ENCODE results near the gene LCOR.
"Not testable (repeated sequence)": the region's sequence is repeated elsewhere in the genome, so short reads cannot be mapped to it uniquely, and the experiment has no call there.

Gene LCOR

GRCh38 chr10:97025613-97026242, 193.6 kb downstream of the LCOR start:
- no peaks in the 10 kb centered on the region for H3K9me3 Mint-ChIP-seq
- no peaks in the 10 kb centered on the region for H3K27me3 Mint-ChIP-seq
- no peaks in the 10 kb centered on the region for H3K36me3 Mint-ChIP-seq
- H3K4me1 Mint-ChIP-seq = no peaks in the 10 kb centered on the region
- no peak overlapping the region for H3K4me3 Mint-ChIP-seq
- H3K27ac Mint-ChIP-seq = no peak overlapping the region

- Mint-ChIP-seq H3K4me3 (no peak overlapping the region), H3K27me3 (no peaks in the 10 kb centered on the region)
Measured at GRCh38 chr10:97028126-97028831, 196.2 kb downstream of the LCOR start.

GRCh38 chr10:97028832-97029178, 196.7 kb downstream of the LCOR start:
- H3K27ac Mint-ChIP-seq = no peak overlapping the region
- H3K9me3 Mint-ChIP-seq = no peaks in the 10 kb centered on the region
- no peaks in the 10 kb centered on the region for H3K4me1 Mint-ChIP-seq
- no peak overlapping the region for H3K4me3 Mint-ChIP-seq
- no peaks in the 10 kb centered on the region for H3K36me3 Mint-ChIP-seq
- peaks cover 1% of the 10 kb centered on the region for H3K27me3 Mint-ChIP-seq

More at GRCh38 chr10:97028126-97028831, 196.2 kb downstream of the LCOR start:
- Mint-ChIP-seq H3K9me3 (no peaks in the 10 kb centered on the region), H3K4me1 (no peaks in the 10 kb centered on the region), H3K36me3 (no peaks in the 10 kb centered on the region), H3K27ac (no peak overlapping the region)

DNA sequence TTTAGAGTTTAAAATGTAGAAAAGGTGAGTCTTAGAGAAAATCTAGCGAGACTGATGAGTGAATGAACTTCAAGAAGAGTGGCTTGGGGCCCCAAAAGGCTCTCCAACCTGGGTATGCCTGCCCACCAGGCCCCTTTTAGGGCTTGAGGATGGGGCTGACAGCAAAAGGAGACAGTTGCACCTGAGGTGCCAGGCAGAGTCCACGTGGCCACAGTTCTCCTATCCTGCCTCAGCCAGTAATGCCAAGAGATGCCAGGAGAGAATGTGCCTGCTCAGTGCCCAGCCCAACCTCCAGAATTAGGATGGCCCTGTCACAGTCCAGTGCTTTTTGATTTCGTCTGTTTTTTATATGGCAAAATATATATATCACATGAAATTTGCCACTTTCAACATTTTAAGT, 197.2 kb downstream of the LCOR start:
- H3K27ac Mint-ChIP-seq = no peak overlapping the region
- no peaks in the 10 kb centered on the region for H3K36me3 Mint-ChIP-seq
- H3K4me3 Mint-ChIP-seq = no peak overlapping the region
- H3K4me1 Mint-ChIP-seq = no peaks in the 10 kb centered on the region
- peaks cover 1% of the 10 kb centered on the region for H3K27me3 Mint-ChIP-seq
- H3K9me3 Mint-ChIP-seq = no peaks in the 10 kb centered on the region

- Mint-ChIP-seq H3K4me1 (no peaks in the 10 kb centered on the region), H3K27me3 (peaks cover 1% of the 10 kb centered on the region), H3K36me3 (no peaks in the 10 kb centered on the region), H3K4me3 (no peak overlapping the region), H3K9me3 (no peaks in the 10 kb centered on the region), H3K27ac (no peak overlapping the region)
Measured at GRCh38 chr10:97030894-97031293, 198.8 kb downstream of the LCOR start.

DNA sequence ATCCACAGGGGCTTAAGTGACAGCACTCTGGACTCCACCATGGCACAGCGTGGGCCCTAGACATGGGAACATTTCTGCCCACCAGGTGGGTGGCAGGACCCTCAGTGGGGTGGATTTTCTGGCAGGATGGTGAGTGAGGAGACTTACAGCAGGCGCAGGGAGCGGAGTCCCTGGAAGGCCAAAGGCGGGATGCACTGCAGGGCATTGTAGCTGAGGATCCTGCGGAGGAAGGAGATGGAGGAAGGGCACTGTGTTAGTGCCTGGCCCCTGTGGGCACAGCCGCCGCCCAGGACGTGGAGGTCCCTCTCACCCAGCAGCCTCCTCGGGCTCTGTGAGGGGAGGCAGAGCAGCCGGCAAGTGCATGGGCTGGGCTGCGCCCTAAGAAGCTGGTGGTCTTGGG, 199.4 kb downstream of the LCOR start:
- Mint-ChIP-seq H3K36me3 (no peaks in the 10 kb centered on the region), H3K9me3 (no peaks in the 10 kb centered on the region), H3K4me3 (no peak overlapping the region), H3K27me3 (peaks cover 3% of the 10 kb centered on the region), H3K27ac (no peak overlapping the region), H3K4me1 (peaks cover under 1% of the 10 kb centered on the region)

- Mint-ChIP-seq H3K36me3 (no peaks in the 10 kb centered on the region), H3K27ac (no peak overlapping the region), H3K4me1 (peaks cover 11% of the 10 kb centered on the region), H3K4me3 (no peak overlapping the region), H3K27me3 (peaks cover 3% of the 10 kb centered on the region), H3K9me3 (no peaks in the 10 kb centered on the region)
Measured at GRCh38 chr10:97032624-97033023, 200.5 kb downstream of the LCOR start.

GRCh38 chr10:97033841-97034240, 201.7 kb downstream of the LCOR start:
- not testable (repeated sequence) for H3K27ac Mint-ChIP-seq, H3K9me3 Mint-ChIP-seq, H3K4me3 Mint-ChIP-seq, H3K27me3 Mint-ChIP-seq, H3K36me3 Mint-ChIP-seq
- peaks cover 21% of the 10 kb centered on the region for H3K4me1 Mint-ChIP-seq

DNA sequence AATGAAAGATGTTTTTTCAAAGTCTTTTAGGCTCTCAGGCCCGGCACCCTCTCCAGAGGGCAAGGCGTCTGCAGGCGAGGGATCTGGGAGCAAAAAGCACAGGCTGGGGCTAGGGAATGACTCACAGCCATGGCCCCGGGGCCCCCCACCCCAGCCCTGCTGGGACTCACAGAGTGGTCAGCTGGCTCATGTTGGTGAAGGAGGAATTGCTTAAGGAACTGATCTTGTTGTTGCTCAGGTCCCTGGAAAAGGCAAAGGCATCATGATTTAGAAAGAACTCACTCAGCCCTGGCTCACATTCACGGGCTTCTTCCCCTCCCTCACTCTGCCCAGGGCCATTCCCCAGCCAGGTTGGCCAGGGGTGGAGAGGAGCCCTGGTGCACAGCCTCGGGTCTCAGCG, 202.2 kb downstream of the LCOR start:
- Mint-ChIP-seq H3K27ac (no peak overlapping the region), H3K27me3 (peaks cover 3% of the 10 kb centered on the region), H3K4me3 (no peak overlapping the region), H3K36me3 (no peaks in the 10 kb centered on the region), H3K4me1 (peaks cover 21% of the 10 kb centered on the region), H3K9me3 (no peaks in the 10 kb centered on the region)

- peaks cover 21% of the 10 kb centered on the region for H3K4me1 Mint-ChIP-seq
- no peak overlapping the region for H3K27ac Mint-ChIP-seq
- peaks cover 3% of the 10 kb centered on the region for H3K27me3 Mint-ChIP-seq
- H3K9me3 Mint-ChIP-seq = no peaks in the 10 kb centered on the region
- H3K36me3 Mint-ChIP-seq = no peaks in the 10 kb centered on the region
- no peak overlapping the region for H3K4me3 Mint-ChIP-seq
Measured at GRCh38 chr10:97034958-97035769, 203.1 kb downstream of the LCOR start.

DNA sequence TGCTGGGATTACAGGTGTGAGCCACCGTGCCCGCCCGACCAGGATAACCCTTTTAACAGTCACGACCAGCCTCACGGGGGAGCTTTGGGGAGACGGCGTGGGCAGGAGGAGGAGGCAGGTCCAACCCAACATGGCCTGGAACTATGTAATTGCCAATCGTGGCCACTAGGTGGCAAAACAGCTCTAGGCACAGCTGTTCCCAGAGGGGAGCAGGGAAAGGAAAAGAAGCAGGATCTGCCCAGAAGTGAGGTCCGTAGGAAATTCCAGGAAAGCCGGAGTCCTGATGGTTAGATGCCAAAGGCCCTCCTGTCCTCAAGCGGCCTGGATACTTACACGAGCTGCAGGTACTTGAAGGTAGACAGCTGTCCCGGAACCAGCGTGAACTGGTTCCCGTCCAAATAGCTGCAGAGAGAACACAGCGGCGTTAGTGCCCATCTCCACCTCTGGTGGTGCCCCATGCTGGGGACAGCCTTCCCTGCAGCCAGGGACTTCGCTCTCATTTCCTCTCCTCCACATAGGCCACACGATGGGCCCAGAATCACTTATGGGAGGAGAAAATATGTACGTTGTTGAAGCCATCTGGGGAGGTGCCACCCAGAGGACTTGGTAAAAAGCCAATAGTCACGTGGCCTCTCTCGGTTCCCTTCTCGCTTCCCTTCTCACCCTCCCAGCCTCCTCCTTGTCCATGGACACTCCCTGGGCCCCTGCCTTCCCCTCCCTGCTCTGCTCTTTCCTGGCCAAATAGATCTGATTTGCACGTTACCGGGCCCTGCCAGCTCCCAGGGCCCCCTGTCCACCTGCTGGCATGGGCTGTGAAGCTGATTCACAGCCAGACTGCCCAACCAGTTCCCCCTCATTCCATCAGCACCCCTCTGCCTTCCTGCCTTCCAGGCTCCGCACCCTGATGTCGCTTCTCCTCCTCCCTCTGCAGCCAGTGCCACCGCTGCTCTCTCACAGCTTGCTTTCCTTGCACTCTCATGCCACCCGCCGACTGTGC, 205.6 kb downstream of the LCOR start:
- Mint-ChIP-seq H3K27ac (no peak overlapping the region), H3K4me1 (peaks cover 21% of the 10 kb centered on the region), H3K4me3 (peak overlapping the region; percentile 75), H3K9me3 (no peaks in the 10 kb centered on the region), H3K36me3 (no peaks in the 10 kb centered on the region), H3K27me3 (peaks cover 3% of the 10 kb centered on the region)

DNA sequence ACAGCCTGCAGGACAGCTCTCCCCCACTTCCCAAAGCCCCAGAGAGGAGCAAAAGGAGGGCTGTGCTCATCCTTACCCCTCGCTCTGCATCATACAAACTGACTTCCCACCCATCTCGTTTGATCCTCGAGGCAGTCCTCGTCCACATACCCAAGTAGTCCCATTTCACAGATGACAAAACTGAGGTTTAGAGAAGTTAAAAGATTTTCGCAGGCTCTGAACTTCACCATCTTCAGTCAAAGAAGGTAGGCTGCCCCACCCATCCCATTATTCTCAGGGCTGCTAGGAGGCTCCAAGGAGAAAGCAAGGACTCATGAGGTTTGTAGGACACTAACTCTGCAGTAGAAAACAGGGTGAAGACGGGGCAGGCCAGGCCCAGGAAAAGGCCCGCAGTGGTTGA, 206.6 kb downstream of the LCOR start:
- Mint-ChIP-seq H3K36me3 (no peaks in the 10 kb centered on the region), H3K27ac (no peak overlapping the region), H3K4me3 (no peak overlapping the region), H3K9me3 (no peaks in the 10 kb centered on the region), H3K4me1 (peaks cover 21% of the 10 kb centered on the region), H3K27me3 (peaks cover 2% of the 10 kb centered on the region)

- no peaks in the 10 kb centered on the region for H3K9me3 Mint-ChIP-seq
- no peak overlapping the region for H3K4me3 Mint-ChIP-seq
- peaks cover 2% of the 10 kb centered on the region for H3K27me3 Mint-ChIP-seq
- H3K27ac Mint-ChIP-seq = no peak overlapping the region
- H3K4me1 Mint-ChIP-seq = peaks cover 21% of the 10 kb centered on the region
- no peaks in the 10 kb centered on the region for H3K36me3 Mint-ChIP-seq
Measured at GRCh38 chr10:97039538-97040247, 207.6 kb downstream of the LCOR start.

GRCh38 chr10:97040248-97040584, 208.1 kb downstream of the LCOR start:
- Mint-ChIP-seq H3K36me3 (no peaks in the 10 kb centered on the region), H3K4me1 (peaks cover 21% of the 10 kb centered on the region), H3K27ac (no peak overlapping the region), H3K4me3 (no peak overlapping the region), H3K9me3 (no peaks in the 10 kb centered on the region), H3K27me3 (peaks cover 2% of the 10 kb centered on the region)

- Mint-ChIP-seq H3K9me3 (no peaks in the 10 kb centered on the region), H3K36me3 (no peaks in the 10 kb centered on the region), H3K27me3 (peaks cover 2% of the 10 kb centered on the region), H3K4me3 (no peak overlapping the region), H3K4me1 (peaks cover 21% of the 10 kb centered on the region), H3K27ac (no peak overlapping the region)
Measured at GRCh38 chr10:97040706-97041105, 208.6 kb downstream of the LCOR start.

Measured in activated naive CD4-positive, alpha-beta T cell treated with anti-CD3 and anti-CD28 coated beads, Interleukin-2, amount 50 U/mL, for 24 hours (primary cell).